Peyer's patch (tissue), 4 donors: Measurements from ENCODE around the gene PAK4. TPM values are rescaled to one million over a fixed set of nuclear protein-coding genes. Genes with fewer than 3 reads are reported as not detected.
A peak's percentile ranks its signal among the peaks of the same experiment; 100 is the strongest.

Experiments used
- DNase-seq, 3 donors: peaks; one replicate each; pipeline ENCODE4 v3.0.0-alpha.2; 2017 to 2019
- H3K27ac ChIP-seq, 4 donors: fragments of 200-600 bp; sonication (generic); one replicate each; pipeline ENCODE4 v1.5.1; 2016 to 2019
- H3K27me3 ChIP-seq, 2 donors: fragments of 200-600 bp; sonication (generic); one replicate each; pipeline ENCODE4 v1.5.1; 2019
- H3K36me3 ChIP-seq, 3 donors: fragments of 200-600 bp; sonication (generic); one replicate each; pipeline ENCODE4 v1.5.1; 2016 to 2019
- H3K4me1 ChIP-seq, 4 donors: fragments of 200-600 bp; sonication (generic); one replicate each; pipeline ENCODE4 v1.5.1; 2016 to 2019
- H3K4me3 ChIP-seq, 4 donors: fragments of 200-600 bp; sonication (generic); 1 replicate in 3 of 4; 2 replicates in 1 of 4; pipeline ENCODE4 v1.5.1; 2016 to 2019; ENCODE audit warnings: mild to moderate bottlenecking in 1 of 4
- H3K9me3 ChIP-seq, 4 donors: fragments of 200-600 bp; sonication (generic); one replicate each; pipeline ENCODE4 v1.5.1; 2016 to 2019; ENCODE audit warnings: mild to moderate bottlenecking in 1 of 4
- POLR2A ChIP-seq, 2 donors: fragments of 450-650 bp; IDR thresholded peaks; one replicate each; pipeline ENCODE4 v1.5.1; 2017; ENCODE audit warnings: antibody characterized with exemption in 2 of 2, mild to moderate bottlenecking in 2 of 2, moderate library complexity in 2 of 2
- total RNA-seq, 4 donors: library from RNA; depleted of rRNA; stranded (reverse); fragments of >200 nt; gene quantifications; one replicate each; pipeline ENCODE4 v1.1.0, GENCODE V29; 2016
- TF ChIP-seq, protein P1 (sequence below), 6 experiments: fragments of 450-650 bp in 4 of 6; fragments of 200-600 bp in 2 of 6; sonication (generic) in 1 of 6; IDR thresholded peaks; one replicate each; pipeline ENCODE4 v1.5.1; 2017 to 2019; ENCODE audit warnings: antibody characterized with exemption in 6 of 6, mild to moderate bottlenecking in 3 of 6, moderate library complexity in 1 of 6

PAK4 gene
- total RNA-seq, 4 donors from 2014 or later: 24.8 to 73.0 (median 45.7) TPM

DNA sequence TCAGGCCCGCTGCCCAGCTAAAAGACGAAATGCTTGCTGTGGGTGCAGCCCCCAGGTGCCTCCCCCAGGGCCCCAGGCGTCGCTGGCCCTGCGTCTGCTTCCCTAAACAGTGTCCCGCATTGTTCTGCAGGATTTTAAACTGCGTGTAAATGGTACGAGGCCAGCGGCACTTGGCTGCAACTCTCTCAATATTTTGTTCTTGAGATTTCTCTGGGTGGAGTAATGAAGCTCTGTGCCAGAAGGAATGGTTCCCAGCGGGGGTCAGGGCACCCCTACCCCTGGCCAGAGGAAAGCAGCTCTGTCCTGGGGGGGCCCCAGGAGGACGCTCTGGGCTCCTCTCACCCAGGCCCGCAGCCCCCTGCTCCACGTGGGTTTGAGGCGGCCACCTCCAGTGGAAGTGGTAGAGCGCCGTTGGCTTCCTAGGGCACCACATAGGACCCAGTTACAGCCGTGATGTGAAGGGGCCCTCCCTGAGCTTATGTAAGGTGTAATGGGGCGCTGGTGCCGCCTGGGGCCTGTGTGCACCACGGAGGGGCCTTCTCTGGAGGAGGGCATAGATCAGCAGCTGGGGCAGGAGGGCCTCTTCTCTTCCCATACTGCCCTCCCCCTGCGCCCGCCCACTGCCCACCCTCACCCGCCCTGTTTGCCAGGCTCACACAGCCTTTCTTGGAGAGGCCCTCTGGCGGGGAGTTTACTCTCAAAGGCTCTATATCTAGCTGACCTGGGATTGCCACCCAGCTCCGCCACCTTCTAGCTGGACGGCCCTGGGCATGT, 19.8 kb downstream of the PAK4 start:
- Histone ChIP-seq H3K36me3 (peaks cover 0 to 4% (median 0%) of the 10 kb centered on the region in 3 donors), H3K9me3 (no peaks in the 10 kb centered on the region), H3K4me3 (no peak overlapping the region), H3K27me3 (no peaks in the 10 kb centered on the region), H3K4me1 (peaks cover 0 to 47% (median 2%) of the 10 kb centered on the region in 4 donors), H3K27ac (peak overlapping the region in 2 of 4 donors; percentile 69 to 71)
- TF ChIP-seq, protein P1, sequence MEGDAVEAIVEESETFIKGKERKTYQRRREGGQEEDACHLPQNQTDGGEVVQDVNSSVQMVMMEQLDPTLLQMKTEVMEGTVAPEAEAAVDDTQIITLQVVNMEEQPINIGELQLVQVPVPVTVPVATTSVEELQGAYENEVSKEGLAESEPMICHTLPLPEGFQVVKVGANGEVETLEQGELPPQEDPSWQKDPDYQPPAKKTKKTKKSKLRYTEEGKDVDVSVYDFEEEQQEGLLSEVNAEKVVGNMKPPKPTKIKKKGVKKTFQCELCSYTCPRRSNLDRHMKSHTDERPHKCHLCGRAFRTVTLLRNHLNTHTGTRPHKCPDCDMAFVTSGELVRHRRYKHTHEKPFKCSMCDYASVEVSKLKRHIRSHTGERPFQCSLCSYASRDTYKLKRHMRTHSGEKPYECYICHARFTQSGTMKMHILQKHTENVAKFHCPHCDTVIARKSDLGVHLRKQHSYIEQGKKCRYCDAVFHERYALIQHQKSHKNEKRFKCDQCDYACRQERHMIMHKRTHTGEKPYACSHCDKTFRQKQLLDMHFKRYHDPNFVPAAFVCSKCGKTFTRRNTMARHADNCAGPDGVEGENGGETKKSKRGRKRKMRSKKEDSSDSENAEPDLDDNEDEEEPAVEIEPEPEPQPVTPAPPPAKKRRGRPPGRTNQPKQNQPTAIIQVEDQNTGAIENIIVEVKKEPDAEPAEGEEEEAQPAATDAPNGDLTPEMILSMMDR (IDR thresholded peaks at IDR 0.05): peak in 1 of 6 experiments; percentile 10
- TF ChIP-seq POLR2A (IDR thresholded peaks at IDR 0.05): no peak
- no peak for DNase-seq

DNA sequence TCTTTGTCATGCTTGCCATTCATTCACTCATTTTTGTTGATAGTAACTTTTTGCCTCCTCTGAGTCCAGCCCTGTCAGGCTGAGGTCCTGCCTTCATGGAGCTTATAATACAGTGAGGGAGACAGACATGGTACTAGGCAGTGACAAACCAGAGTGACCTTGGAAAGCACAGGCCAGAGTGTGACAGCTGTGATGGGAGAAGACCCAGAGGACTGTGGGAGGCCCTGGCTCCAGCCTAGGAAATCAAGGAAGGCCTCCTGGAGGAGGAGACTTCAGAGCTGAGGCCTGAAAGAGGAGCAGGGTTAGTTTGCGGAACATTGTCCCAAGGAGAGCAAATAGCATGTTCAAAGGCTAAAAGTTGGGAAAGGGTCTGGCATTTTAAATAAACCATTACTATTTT, 20.5 kb downstream of the PAK4 start:
- Histone ChIP-seq H3K36me3 (peaks cover 0 to 4% (median 0%) of the 10 kb centered on the region in 3 donors), H3K27ac (peak overlapping the region in 1 of 4 donors; percentile 69), H3K27me3 (no peaks in the 10 kb centered on the region), H3K4me1 (peaks cover 0 to 43% (median 2%) of the 10 kb centered on the region in 4 donors), H3K9me3 (no peaks in the 10 kb centered on the region), H3K4me3 (no peak overlapping the region)
- TF ChIP-seq POLR2A (IDR thresholded peaks at IDR 0.05): no peak
- TF ChIP-seq, protein P1 (IDR thresholded peaks at IDR 0.05): no peak
- DNase-seq: no peak

DNA sequence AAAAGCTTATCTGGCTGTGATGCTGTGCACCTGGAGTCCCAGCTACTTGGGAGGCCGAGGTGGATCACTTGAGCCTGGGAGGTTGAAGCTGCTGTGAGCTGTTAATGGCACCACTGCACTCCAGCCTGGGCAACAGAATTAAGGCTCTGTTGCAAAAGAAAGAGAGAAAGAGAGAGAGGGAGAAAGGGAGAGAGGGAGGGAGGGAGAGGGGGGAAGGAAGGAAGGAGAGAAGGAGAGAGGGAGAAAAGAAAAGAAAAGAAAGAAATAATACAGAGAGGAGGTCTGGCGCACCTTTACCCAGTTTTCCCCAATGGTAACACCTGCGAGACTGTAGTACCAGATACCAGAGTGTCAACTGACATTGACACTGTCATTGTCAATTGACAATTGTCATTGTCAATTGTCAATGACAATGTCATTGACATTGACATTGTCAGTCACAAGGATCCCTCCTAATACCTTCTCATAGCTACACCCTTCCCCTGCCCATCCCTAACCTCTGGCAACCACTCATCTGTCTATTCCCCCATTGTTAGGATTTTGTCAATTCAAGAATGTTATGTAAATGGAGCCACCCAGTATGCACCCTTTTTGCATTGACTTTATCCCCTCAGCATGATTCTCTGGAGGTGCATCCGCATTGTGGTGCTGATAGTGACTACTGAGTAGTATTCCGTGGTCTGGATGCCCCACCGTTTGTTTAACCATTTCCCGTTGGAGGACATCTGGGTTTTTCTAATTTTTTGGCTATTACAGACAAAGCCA, 21.3 kb downstream of the PAK4 start:
- no peak overlapping the region for H3K4me3 ChIP-seq
- no peak for TF ChIP-seq POLR2A (IDR thresholded peaks at IDR 0.05)
- TF ChIP-seq, protein P1 (IDR thresholded peaks at IDR 0.05): no peak
- H3K27ac ChIP-seq: no peak overlapping the region
- peaks cover 0 to 4% (median 0%) of the 10 kb centered on the region in 3 donors for H3K36me3 ChIP-seq
- DNase-seq: no peak
- no peaks in the 10 kb centered on the region for H3K27me3 ChIP-seq
- no peaks in the 10 kb centered on the region for H3K9me3 ChIP-seq
- peaks cover 0 to 43% (median 2%) of the 10 kb centered on the region in 4 donors for H3K4me1 ChIP-seq

DNA sequence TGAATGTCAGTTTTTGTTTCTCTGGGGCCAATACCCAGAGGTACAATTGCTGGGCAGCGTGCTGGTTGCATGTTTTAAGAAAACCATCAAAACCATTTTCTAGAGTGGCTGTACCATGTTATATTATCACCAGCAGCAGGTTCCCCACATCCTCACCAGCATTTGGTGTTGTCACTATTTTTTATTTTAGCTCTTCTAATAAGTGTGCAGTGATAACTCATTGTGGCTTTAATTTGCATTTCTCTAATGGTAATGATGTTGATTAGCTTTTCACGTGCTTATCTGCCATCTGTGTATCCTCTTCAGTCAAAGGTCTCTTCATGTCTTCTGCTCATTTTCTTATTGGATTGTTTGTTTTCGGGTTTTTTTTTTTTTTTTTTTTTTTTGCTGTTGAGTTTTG, 21.9 kb downstream of the PAK4 start:
- Histone ChIP-seq H3K9me3 (no peaks in the 10 kb centered on the region), H3K4me3 (no peak overlapping the region), H3K4me1 (peaks cover 0 to 41% (median 2%) of the 10 kb centered on the region in 4 donors), H3K27ac (no peak overlapping the region), H3K36me3 (peaks cover 0 to 4% (median 0%) of the 10 kb centered on the region in 3 donors), H3K27me3 (no peaks in the 10 kb centered on the region)
- TF ChIP-seq POLR2A (IDR thresholded peaks at IDR 0.05): no peak
- TF ChIP-seq, protein P1 (IDR thresholded peaks at IDR 0.05): no peak
- no peak for DNase-seq

DNA sequence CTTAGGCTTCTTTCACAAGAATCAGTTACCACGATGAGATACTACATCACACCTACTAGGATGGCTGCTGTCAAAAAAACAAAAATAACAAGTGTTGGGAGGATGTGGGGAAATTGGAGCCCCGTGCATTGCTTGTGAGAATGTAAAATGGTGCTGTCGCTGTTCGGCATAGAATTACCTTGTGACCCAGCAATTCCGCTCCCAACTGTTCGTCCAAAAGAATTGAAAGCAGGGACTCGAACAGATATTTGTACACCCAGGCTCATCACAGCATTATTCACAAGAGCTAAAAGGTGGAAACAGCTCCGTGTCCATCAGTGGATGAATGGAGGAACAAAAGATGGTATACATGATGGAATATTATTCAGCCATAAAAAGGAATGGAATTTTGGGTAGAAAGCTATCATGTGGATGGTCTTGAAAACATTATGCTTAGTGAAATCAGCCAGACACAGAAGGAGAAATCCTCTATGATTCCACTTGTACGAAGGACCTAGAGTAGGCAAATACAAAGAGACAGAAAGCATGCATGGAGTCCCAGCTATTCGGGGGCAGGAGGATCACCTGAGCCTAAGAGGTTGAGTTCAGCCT, 23.4 kb downstream of the PAK4 start:
- H3K9me3 ChIP-seq: no peaks in the 10 kb centered on the region
- H3K36me3 ChIP-seq: peaks cover 0 to 4% (median 0%) of the 10 kb centered on the region in 3 donors
- H3K4me1 ChIP-seq: peaks cover 0 to 31% (median 2%) of the 10 kb centered on the region in 4 donors
- TF ChIP-seq, protein P1 (IDR thresholded peaks at IDR 0.05): no peak
- H3K27ac ChIP-seq: no peak overlapping the region
- no peaks in the 10 kb centered on the region for H3K27me3 ChIP-seq
- H3K4me3 ChIP-seq: no peak overlapping the region
- DNase-seq: no peak
